Uterus (tissue), 4 donors: ENCODE data around the gene DGUOK. TPM values are rescaled to one million over a fixed set of nuclear protein-coding genes. Genes with fewer than 3 reads are reported as not detected.
A peak's percentile ranks its signal among the peaks of the same experiment; 100 is the strongest.

Experiments
- DNase-seq, 2 donors: peaks; one replicate each; pipeline ENCODE4 v3.0.0-alpha.2; 2019 to 2020
- H3K27ac ChIP-seq, 2 donors: fragments of 200-600 bp; sonication (generic); 1 replicate in 1 of 2; 2 replicates in 1 of 2; pipeline ENCODE4 v1.5.1; 2016 to 2018
- H3K27me3 ChIP-seq, 2 donors: fragments of 200-600 bp; sonication (generic); one replicate each; pipeline ENCODE4 v1.5.1; 2018 to 2019; ENCODE audit warnings: control low read depth in 1 of 2
- H3K36me3 ChIP-seq, 2 donors: fragments of 200-600 bp; sonication (generic); one replicate each; pipeline ENCODE4 v1.5.1; 2019; ENCODE audit warnings: control low read depth in 1 of 2
- H3K4me1 ChIP-seq, 2 donors: fragments of 200-600 bp; sonication (generic); one replicate each; pipeline ENCODE4 v1.5.1; 2018 to 2019; ENCODE audit warnings: control low read depth in 1 of 2
- H3K4me3 ChIP-seq, 2 donors: fragments of 200-600 bp; sonication (generic); 1 replicate in 1 of 2; 2 replicates in 1 of 2; pipeline ENCODE4 v1.5.1; 2018 to 2019; ENCODE audit warnings: mild to moderate bottlenecking in 1 of 2
- H3K9me3 ChIP-seq, 2 donors: fragments of 200-600 bp; sonication (generic); one replicate each; pipeline ENCODE4 v1.5.1; 2019; ENCODE audit warnings: control low read depth in 1 of 2
- POLR2A ChIP-seq, 2 donors: fragments of 450-650 bp; IDR thresholded peaks; one replicate each; pipeline ENCODE4 v1.6.1; 2016; ENCODE audit warnings: antibody characterized with exemption in 2 of 2, mild to moderate bottlenecking in 1 of 2, moderate library complexity in 1 of 2
- intact Hi-C: fragments of 100-400 bp; cut with DNase I; formaldehyde crosslinking; loops from one replicate; pipeline ENCODE4 v1.15.1; 2023; ENCODE audit warnings: low total_unique reads
- total RNA-seq, 4 donors: library from RNA; depleted of rRNA in 3 of 4; stranded (reverse); fragments of >200 nt in 3 of 4; gene quantifications; one replicate each; pipeline versions ENCODE4 v1.1.0 to v1.2.4, GENCODE V29; 2014 to 2023
- TF ChIP-seq, protein P1 (sequence below), 4 experiments: fragments of 200-600 bp in 2 of 4; fragments of 450-650 bp in 2 of 4; sonication (generic) in 2 of 4; IDR thresholded peaks; one replicate each; pipeline ENCODE4 v1.5.1; 2016 to 2019; ENCODE audit warnings: antibody characterized with exemption in 4 of 4, mild to moderate bottlenecking in 2 of 4, moderate library complexity in 1 of 4
- donor health status: DM: yes; HTN: yes; CAD: no.

The DGUOK gene
- total RNA-seq, 4 donors from 2014 or later, result 43.6 to 128 (median 58.6) TPM

DNA sequence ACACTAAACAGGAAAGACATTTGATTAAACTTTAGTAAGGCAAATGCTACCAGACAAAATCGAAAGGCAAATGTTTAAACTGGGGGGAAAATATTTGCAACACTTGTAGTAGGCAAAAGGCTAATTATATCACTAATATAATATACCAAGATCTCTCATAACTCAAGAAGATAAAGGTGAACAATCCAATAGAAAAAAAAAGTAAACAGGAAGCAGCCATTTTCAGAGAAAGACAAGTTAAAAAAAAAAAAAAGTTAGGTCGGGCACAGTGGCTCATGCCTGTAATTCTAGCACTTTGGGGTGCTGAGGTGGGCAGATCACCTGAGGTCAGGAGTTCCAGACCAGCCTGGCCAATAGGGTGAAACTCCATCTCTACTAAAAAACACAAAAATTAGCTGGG, 38.3 kb upstream of the DGUOK start:
- no peak for TF ChIP-seq POLR2A (IDR thresholded peaks at IDR 0.05)
- TF ChIP-seq, protein P1, sequence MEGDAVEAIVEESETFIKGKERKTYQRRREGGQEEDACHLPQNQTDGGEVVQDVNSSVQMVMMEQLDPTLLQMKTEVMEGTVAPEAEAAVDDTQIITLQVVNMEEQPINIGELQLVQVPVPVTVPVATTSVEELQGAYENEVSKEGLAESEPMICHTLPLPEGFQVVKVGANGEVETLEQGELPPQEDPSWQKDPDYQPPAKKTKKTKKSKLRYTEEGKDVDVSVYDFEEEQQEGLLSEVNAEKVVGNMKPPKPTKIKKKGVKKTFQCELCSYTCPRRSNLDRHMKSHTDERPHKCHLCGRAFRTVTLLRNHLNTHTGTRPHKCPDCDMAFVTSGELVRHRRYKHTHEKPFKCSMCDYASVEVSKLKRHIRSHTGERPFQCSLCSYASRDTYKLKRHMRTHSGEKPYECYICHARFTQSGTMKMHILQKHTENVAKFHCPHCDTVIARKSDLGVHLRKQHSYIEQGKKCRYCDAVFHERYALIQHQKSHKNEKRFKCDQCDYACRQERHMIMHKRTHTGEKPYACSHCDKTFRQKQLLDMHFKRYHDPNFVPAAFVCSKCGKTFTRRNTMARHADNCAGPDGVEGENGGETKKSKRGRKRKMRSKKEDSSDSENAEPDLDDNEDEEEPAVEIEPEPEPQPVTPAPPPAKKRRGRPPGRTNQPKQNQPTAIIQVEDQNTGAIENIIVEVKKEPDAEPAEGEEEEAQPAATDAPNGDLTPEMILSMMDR (IDR thresholded peaks at IDR 0.05), result no peak
- Histone ChIP-seq H3K27me3 (no peaks in the 10 kb centered on the region), H3K4me1 (peaks cover 0 to 8% of the 10 kb centered on the region in 2 donors), H3K27ac (peak overlapping the region; percentile 20 to 93), H3K36me3 (no peaks in the 10 kb centered on the region), H3K4me3 (no peak overlapping the region), H3K9me3 (no peaks in the 10 kb centered on the region)
- no peak for DNase-seq
- intact Hi-C loops, result no loop called here

DNA sequence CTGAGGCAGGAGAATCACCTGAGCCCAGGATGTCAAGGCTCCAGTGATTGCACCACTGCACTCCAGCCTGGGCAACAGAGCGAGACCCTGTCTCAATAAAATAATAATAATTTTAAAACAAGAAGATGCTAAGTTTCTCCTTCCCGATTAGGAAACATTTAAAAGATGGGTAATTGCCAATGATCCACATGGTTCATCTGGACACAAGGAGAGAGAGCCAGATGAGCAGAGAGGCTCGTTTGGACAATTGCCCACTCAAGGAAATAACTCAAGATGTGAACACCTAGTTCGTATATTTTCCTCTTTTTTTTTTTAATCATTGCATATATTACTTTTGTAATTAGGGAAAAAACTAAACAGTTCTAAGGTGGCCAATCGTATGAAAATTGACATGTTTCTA, 37.5 kb upstream of the DGUOK start:
- intact Hi-C loops, result no loop called here
- no peak for DNase-seq
- no peak overlapping the region for H3K4me3 ChIP-seq
- peak overlapping the region in 1 of 2 donors; percentile 93 for H3K27ac ChIP-seq
- peaks cover 0 to 8% of the 10 kb centered on the region in 2 donors for H3K4me1 ChIP-seq
- no peaks in the 10 kb centered on the region for H3K36me3 ChIP-seq
- TF ChIP-seq, protein P1 (IDR thresholded peaks at IDR 0.05), result no peak
- no peak for TF ChIP-seq POLR2A (IDR thresholded peaks at IDR 0.05)
- no peaks in the 10 kb centered on the region for H3K9me3 ChIP-seq
- no peaks in the 10 kb centered on the region for H3K27me3 ChIP-seq

DNA sequence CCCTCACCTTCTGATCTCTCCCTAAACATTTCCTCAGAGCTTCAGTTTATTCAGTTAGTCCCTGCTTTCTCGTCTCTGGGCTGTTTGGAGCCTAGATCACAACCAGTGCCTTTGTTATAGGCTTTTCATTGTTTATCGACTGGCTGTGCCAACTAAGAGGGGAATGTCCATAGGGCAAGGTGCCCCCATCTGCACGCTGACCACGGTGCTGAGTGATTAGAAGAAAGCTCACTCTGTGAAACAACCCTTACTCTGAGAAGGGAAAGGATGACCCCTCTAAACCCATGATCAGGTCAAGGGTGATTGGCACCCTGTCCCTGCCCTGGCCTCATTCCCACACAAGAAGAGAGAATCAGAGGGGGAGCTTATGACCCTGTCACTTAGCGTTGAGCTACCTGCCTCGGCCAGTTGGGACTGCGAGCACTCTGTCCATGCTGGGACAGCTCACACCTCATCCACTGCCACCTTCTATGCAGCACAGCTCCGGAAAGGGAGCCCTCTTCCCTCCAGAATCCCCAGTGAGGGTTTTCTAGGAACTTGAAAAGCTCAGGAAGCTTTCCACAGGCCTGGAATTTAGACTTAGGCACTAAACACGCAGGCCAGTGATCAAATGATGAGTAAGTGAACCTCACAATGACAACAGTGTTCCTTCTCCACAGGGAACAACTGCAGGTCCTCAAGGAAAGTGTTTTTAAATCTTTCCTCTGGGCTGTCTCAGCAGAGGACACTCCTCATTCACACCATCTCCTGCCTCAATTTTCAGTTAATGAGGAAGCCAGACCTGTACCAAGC, 36.2 kb upstream of the DGUOK start:
- Histone ChIP-seq H3K9me3 (no peaks in the 10 kb centered on the region), H3K27ac (peak overlapping the region; percentile 93 to 97), H3K27me3 (no peaks in the 10 kb centered on the region), H3K36me3 (no peaks in the 10 kb centered on the region), H3K4me1 (peaks cover 0 to 8% of the 10 kb centered on the region in 2 donors), H3K4me3 (no peak overlapping the region)
- intact Hi-C loops, result no loop called here
- no peak for DNase-seq
- TF ChIP-seq, protein P1 (IDR thresholded peaks at IDR 0.05), result no peak
- TF ChIP-seq POLR2A (IDR thresholded peaks at IDR 0.05), result no peak

DNA sequence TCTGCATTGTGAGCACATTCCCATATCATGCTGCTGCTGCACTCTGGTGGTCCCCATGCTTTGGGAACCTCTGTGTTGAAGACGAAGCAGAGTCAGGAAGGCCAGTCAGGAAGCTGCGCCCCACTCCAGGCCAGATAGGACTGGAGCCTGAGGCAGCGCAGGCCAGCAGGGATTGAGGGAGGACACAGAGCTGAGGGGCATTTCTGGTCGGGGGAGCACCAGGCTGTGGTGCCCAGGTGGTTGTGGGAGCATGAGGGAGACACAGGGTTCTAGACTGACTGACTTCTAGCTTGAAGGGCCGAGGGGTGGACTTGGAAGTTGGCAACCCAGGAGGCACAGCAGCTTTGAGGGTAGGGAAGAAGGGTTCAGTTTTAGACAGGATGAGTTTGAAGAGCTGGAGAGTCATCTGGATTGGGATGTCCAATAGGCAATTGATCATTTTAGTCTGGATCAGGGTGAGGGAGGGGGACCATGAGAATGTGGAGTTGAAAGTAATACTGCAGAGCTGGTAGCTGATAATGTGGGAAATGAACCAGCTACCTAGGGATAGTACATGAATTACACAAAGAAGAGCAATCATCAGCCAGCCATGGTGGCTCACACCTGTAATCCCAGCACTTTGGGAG, 35.3 kb upstream of the DGUOK start:
- no peak for TF ChIP-seq POLR2A (IDR thresholded peaks at IDR 0.05)
- TF ChIP-seq, protein P1 (IDR thresholded peaks at IDR 0.05), result no peak
- DNase-seq, result no peak
- Histone ChIP-seq H3K27ac (peak overlapping the region; percentile 93 to 97), H3K4me1 (peaks cover 0 to 8% of the 10 kb centered on the region in 2 donors), H3K4me3 (no peak overlapping the region), H3K36me3 (no peaks in the 10 kb centered on the region), H3K9me3 (no peaks in the 10 kb centered on the region), H3K27me3 (no peaks in the 10 kb centered on the region)
- intact Hi-C loops, result no loop called here
